ENCODE measurements around the gene SLC1A7. TPM values are rescaled to one million over a fixed set of nuclear protein-coding genes. Genes with fewer than 3 reads are reported as not detected.

SLC1A7 gene
- total and polyA plus RNA-seq, 2 donors (not counting 1 experiment from before 2014, with no cell fraction given): 0.10 TPM; not detected in 1

DNA sequence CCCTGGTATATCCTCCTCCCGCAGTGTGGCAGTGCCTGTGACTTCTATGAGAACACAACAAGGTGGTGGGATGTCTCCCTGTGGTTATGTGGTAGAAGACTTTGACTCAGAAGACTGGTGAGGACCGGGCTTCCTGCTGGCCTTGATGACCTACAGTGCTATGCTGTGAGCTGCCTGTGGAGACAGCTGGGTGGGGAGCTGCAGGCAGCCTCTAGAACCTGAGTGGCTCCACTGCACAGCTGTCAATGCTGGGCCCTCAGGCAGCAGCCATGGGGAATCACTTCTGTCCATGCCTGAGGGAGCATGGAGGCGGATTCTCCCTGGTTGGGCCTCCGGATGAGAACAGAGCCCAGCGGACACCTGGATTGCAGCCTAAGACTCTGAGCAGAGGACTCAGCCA, 14.9 kb downstream of the SLC1A7 start:
- ATAC-seq (ENCODE audit: low read depth) (no peak), DNase-seq (no peak)
- H3K9ac ChIP-seq (ENCODE audit: low read length): no peak overlapping the region
- no peak overlapping the region for H3K4me3 Mint-ChIP-seq
- H3K9me3 Mint-ChIP-seq (ENCODE audit: insufficient read depth): no peaks in the 10 kb centered on the region
- no peaks in the 10 kb centered on the region for H3K27me3 ChIP-seq (replicated peaks in 1 of 4; ENCODE audit: control extremely low read depth in 1 of 4, control insufficient read depth in 3 of 4, insufficient read depth in 4 of 4, low read length in 3 of 4)
- no peaks in the 10 kb centered on the region for H3K79me2 ChIP-seq (ENCODE audit: control insufficient read depth, insufficient read depth, low read length)
- H3K4me3 ChIP-seq (ENCODE audit: control extremely low read depth in 1 of 5, extremely low read depth in 1 of 5, insufficient read depth in 1 of 5, low read depth in 2 of 5, low read length in 4 of 5): no peak overlapping the region
- no peaks in the 10 kb centered on the region for H3K9me3 ChIP-seq (ENCODE audit: control extremely low read depth in 1 of 3, control insufficient read depth in 2 of 3, insufficient read depth in 1 of 3, low read length in 2 of 3)
- TF ChIP-seq CTCF (IDR thresholded peaks at IDR 0.05) (no peak), EZH2 (IDR thresholded peaks at IDR 0.05; ENCODE audit: borderline replicate concordance, insufficient read depth, low read depth, low read length, poor library complexity, severe bottlenecking) (no peak)
- no peaks in the 10 kb centered on the region for H3K4me1 Mint-ChIP-seq
- no peaks in the 10 kb centered on the region for H3K36me3 ChIP-seq (replicated peaks in 1 of 2; ENCODE audit: control extremely low read depth in 1 of 2, control insufficient read depth in 1 of 2, extremely low read depth in 1 of 2, insufficient read depth in 2 of 2, low read length in 1 of 2)
- H3K27me3 Mint-ChIP-seq: peaks cover 8% of the 10 kb centered on the region
- no peak overlapping the region for H2AFZ ChIP-seq (ENCODE audit: insufficient read depth, low read depth, low read length, poor library complexity, severe bottlenecking)
- H3K4me1 ChIP-seq (ENCODE audit: control insufficient read depth in 2 of 2, insufficient read depth in 2 of 2, low read length in 2 of 2): no peaks in the 10 kb centered on the region
- no peak overlapping the region for H3K27ac Mint-ChIP-seq
- ChIA-PET CTCF (no interaction called here), POLR2A (no interaction called here)
- H4K20me1 ChIP-seq (ENCODE audit: control insufficient read depth, insufficient read depth, low read length, poor library complexity, severe bottlenecking): no peaks in the 10 kb centered on the region
- H3K27ac ChIP-seq (ENCODE audit: low read length in 2 of 2): no peak overlapping the region
- H3K4me2 ChIP-seq (replicated peaks; ENCODE audit: low read depth, low read length, poor library complexity, severe bottlenecking): no peak overlapping the region
- WGBS (ENCODE audit: insufficient coverage): 92% methylated on average over 5 of the region's 5 CpGs
- intact Hi-C loops (cut with micrococcal nuclease): no loop called here

- Histone ChIP-seq H3K9me3 (ENCODE audit: control extremely low read depth in 1 of 3, control insufficient read depth in 2 of 3, insufficient read depth in 1 of 3, low read length in 2 of 3) (no peaks in the 10 kb centered on the region), H2AFZ (ENCODE audit: insufficient read depth, low read depth, low read length, poor library complexity, severe bottlenecking) (no peak overlapping the region), H3K9ac (ENCODE audit: low read length) (no peak overlapping the region), H3K27me3 (replicated peaks in 1 of 4; ENCODE audit: control extremely low read depth in 1 of 4, control insufficient read depth in 3 of 4, insufficient read depth in 4 of 4, low read length in 3 of 4) (no peaks in the 10 kb centered on the region), H3K4me3 (ENCODE audit: control extremely low read depth in 1 of 5, extremely low read depth in 1 of 5, insufficient read depth in 1 of 5, low read depth in 2 of 5, low read length in 4 of 5) (no peak overlapping the region), H3K4me2 (replicated peaks; ENCODE audit: low read depth, low read length, poor library complexity, severe bottlenecking) (no peak overlapping the region), H3K36me3 (replicated peaks in 1 of 2; ENCODE audit: control extremely low read depth in 1 of 2, control insufficient read depth in 1 of 2, extremely low read depth in 1 of 2, insufficient read depth in 2 of 2, low read length in 1 of 2) (no peaks in the 10 kb centered on the region), H3K79me2 (ENCODE audit: control insufficient read depth, insufficient read depth, low read length) (no peaks in the 10 kb centered on the region), H3K27ac (ENCODE audit: low read length in 2 of 2) (no peak overlapping the region), H4K20me1 (ENCODE audit: control insufficient read depth, insufficient read depth, low read length, poor library complexity, severe bottlenecking) (no peaks in the 10 kb centered on the region), H3K4me1 (ENCODE audit: control insufficient read depth in 2 of 2, insufficient read depth in 2 of 2, low read length in 2 of 2) (no peaks in the 10 kb centered on the region)
- POLR2A ChIA-PET: no interaction called here
- H3K4me1 Mint-ChIP-seq: no peaks in the 10 kb centered on the region
- intact Hi-C loops (cut with micrococcal nuclease): no loop called here
- no peak overlapping the region for H3K27ac Mint-ChIP-seq
- no peaks in the 10 kb centered on the region for H3K9me3 Mint-ChIP-seq (ENCODE audit: insufficient read depth)
- peaks cover 8% of the 10 kb centered on the region for H3K27me3 Mint-ChIP-seq
- CTCF ChIA-PET: no interaction called here
- no CpG with 5 or more reads among the region's 1 CpG for WGBS (ENCODE audit: insufficient coverage)
- ATAC-seq (ENCODE audit: low read depth): no peak
- H3K4me3 Mint-ChIP-seq: no peak overlapping the region
- no peak for DNase-seq
- no peak for TF ChIP-seq CTCF (IDR thresholded peaks at IDR 0.05)
- TF ChIP-seq EZH2 (IDR thresholded peaks at IDR 0.05; ENCODE audit: borderline replicate concordance, insufficient read depth, low read depth, low read length, poor library complexity, severe bottlenecking): no peak
Observed at GRCh38 chr1:53126495-53126894, 15.9 kb downstream of the SLC1A7 start.
